GM15510 (cell line): ENCODE data around the gene DCHS1.

Experiments used
- POLR2A ChIP-seq: IDR thresholded peaks from 3 replicates; pipeline ENCODE4 v1.6.1; 2011; ENCODE audit warnings: borderline replicate concordance; ENCODE audit not compliant: insufficient read length; ENCODE audit errors: extremely low read depth

The DCHS1 gene

GRCh38 chr11:6583584-6583983, 72.0 kb downstream of the DCHS1 start:
- TF ChIP-seq POLR2A = no peak

- TF ChIP-seq POLR2A = no peak
Measured at GRCh38 chr11:6579681-6580080, 75.9 kb downstream of the DCHS1 start.

- no peak for TF ChIP-seq POLR2A
Measured at GRCh38 chr11:6578134-6578533, 77.5 kb downstream of the DCHS1 start.

- TF ChIP-seq POLR2A = no peak
Measured at GRCh38 chr11:6576471-6577373, 78.9 kb downstream of the DCHS1 start.

- no peak for TF ChIP-seq POLR2A
Measured at GRCh38 chr11:6574816-6575715, 80.5 kb downstream of the DCHS1 start.

- no peak for TF ChIP-seq POLR2A
Measured at GRCh38 chr11:6572215-6572614, 83.4 kb downstream of the DCHS1 start.

- no peak for TF ChIP-seq POLR2A
Measured at GRCh38 chr11:6571434-6572008, 84.1 kb downstream of the DCHS1 start.
